GM19043 (cell line): Measurements from ENCODE around the gene CD3G.

Experiments
- ATAC-seq: cut with Tn5 transposase; IDR thresholded peaks from one replicate; pipeline ENCODE4 v1.9.1; 2021; ENCODE audit warnings: low read depth; ENCODE audit not compliant: unreplicated experiment

Gene CD3G

GRCh38 chr11:118321386-118322082, 22.6 kb upstream of the CD3G start:
- no peak for ATAC-seq

GRCh38 chr11:118322721-118323120, 21.4 kb upstream of the CD3G start:
- ATAC-seq, result no peak

DNA sequence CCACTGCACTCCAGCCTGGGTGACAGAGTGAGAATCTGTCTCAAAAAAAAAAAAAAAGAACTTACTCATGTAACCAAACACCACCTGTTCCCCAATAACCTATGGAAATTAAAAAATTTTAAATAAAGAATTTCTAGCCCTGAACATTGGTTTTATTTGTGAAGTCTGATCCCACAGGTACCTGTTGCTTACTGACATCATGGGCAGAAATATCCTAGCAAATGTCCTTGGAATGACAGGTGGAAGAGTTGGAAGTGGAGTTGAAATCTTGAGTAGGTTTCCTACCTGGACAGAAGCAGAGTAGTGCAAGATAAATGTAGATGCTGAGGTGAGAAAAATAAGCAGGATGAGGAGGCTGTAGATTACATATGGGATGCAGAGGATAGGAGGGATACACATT, 18.9 kb upstream of the CD3G start:
- ATAC-seq, result no peak

- no peak for ATAC-seq
These were observed 15.4 kb upstream of the CD3G start for GRCh38 chr11:118328745-118329144.

- no peak for ATAC-seq
These were observed 9.4 kb upstream of the CD3G start for GRCh38 chr11:118334745-118335144.

DNA sequence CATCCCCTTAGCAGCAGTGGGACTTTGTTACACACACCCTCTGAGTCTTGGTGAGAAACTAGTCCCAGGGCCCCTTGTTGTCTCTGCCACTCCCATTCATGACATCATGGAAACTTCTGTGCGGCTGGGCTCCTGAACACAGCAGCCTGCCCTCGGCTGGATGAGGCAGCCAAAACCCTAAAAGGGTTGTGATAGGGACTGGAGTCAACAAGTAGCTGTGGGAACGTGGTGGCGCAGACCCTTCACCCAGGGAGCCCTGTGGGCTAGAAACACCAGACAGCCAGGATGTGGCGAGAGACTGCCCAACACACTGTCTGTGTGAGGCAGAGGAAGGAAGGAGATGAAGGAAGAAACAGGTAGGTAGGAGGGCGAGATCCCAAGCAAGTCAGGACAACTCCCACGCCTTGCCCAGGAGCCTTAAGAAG, 5.5 kb upstream of the CD3G start:
- no peak for ATAC-seq

GRCh38 chr11:118339281-118339961, 4.7 kb upstream of the CD3G start:
- no peak for ATAC-seq

DNA sequence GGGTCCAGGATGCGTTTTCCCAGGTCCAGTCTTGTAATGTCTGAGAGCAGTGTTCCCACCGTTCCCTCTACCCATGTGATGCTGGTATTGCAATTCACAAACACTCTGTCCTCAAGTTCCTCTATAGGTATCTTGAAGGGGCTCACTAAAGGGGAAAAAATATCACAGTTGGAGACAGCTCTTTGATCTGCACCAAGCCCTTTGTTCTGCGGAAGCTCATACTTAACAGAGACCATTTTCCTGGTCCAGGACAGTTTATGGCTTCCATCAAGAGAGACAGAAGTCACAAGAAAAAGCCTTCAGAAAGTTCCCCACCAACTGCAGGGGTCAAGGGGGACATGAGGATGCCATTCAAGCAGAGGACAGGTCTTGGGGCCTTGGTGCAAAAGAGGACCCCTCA, 3.7 kb upstream of the CD3G start:
- no peak for ATAC-seq

DNA sequence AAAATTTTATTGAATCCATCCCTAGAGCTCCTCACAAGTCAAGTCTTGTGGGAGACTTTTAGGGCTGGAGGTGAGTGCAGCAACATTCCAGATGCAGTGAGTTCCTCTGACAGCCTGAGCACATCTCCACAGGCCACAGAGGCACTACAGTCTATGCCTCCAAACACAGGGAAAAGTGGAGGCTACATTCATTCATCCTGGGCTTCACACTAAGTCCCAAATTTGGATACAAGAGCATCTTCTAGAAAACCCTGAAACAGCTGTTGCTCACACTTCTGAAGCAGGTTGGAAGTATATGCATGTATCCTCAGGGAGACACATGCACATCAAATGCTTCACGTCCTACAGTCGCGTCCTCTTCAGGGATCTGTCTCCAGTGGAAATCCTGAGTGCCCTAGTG, 2.9 kb upstream of the CD3G start:
- ATAC-seq, result no peak

- ATAC-seq, result no peak
These were observed 2.2 kb upstream of the CD3G start for GRCh38 chr11:118341815-118342489.

DNA sequence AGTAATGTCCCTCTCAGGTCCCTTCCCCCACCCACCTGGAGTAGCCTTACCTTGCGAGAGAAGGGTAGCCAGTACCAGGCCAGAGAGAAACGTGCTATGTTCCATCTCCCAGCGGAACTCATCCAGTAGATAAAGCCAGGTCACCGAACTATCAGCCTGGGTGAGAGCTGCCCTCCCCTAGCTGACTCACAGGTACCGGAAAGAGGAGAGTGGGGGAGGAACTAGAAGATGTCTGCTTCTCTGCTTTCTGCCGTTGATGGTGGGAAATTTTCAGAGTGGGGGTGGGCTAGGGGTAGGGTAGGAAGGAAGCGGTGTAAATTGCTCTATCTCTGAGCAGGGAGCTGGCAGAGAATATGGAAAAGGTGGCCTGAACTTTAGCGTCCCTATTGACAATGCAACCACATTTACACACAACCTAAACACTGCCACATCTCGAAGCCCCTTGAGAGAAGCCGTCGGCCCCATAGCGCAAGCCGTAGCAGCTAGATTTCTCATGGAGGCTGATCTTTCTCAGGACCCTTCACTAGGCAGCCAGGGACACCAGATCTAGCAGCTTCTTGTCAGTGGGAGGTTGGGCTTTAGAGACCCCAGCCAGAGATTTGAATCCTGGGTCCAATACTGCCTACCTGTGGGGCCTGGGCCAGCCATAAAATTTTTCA, 1.5 kb upstream of the CD3G start, which contains the start of gene CD3D:
TSS of gene CD3D (minus strand) at position 203 of the 659 bp plus-strand sequence. CDS start at position 105, 98 bp downstream.
- ATAC-seq, result no peak

DNA sequence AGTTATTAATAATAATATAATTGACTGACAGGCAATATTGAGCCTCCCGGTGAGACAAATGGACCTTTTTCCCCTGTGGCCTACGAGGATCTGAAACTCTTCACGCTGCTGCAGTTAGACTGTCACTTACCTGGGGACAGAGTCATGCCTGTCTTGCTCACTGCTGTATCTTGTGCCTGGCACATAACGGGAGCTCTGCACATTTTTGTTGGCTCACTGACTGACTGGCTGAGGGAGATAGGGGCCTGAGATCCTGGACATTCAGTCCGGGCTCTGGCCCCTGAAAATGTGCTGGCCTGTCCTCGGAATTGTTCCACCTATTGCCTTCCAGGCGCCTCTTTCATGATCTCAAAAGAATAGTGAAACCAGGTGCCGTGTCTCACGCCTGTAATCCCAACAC, 896 bp upstream of the CD3G start:
- no peak for ATAC-seq

- ATAC-seq, result no peak
These were observed 5.3 kb downstream of the CD3G start for GRCh38 chr11:118349475-118349874.

- no peak for ATAC-seq
These were observed 9.1 kb downstream of the CD3G start for GRCh38 chr11:118353084-118353710.

- ATAC-seq, result no peak
These were observed 13.9 kb downstream of the CD3G start for GRCh38 chr11:118358071-118358470.

DNA sequence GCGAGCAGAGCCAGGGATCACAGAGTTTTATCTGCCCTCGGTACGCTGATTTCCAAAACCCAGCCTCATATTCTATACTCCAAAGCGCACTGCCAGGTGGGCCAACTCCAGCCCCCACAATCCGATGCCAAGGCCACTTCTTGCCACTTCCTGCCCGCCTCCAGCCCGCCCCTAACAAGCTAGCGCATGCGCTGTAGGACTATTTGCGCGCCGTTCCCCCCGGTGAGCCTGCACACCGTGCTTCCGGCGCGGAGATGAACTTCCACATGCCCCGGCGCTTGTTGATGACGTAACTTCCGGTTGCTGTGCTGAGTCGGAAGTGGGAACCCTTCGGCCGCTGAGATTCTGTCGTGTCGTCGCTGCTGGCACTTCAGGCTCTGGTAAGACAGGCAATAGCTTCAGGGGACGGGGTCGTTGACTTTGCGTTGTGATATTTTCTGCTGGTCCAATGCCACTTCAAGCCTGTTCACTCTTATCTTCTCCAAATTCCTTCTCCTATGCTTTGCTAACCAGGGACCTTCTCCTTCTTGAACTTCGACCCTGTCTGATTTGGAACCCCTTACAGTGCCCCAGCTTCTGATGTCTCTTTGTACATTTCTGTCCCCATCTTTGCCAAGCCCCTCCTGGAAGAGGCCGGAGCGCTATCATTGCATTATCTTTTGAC, 15.3 kb downstream of the CD3G start, which contains the start of gene UBE4A:
TSS of gene UBE4A (plus strand) at position 306 of the 664 bp plus-strand sequence. CDS start 5,481 bp downstream, outside the sequence.
- peak; percentile 88 for ATAC-seq

GRCh38 chr11:118364956-118365615, 20.9 kb downstream of the CD3G start:
- ATAC-seq, result no peak

DNA sequence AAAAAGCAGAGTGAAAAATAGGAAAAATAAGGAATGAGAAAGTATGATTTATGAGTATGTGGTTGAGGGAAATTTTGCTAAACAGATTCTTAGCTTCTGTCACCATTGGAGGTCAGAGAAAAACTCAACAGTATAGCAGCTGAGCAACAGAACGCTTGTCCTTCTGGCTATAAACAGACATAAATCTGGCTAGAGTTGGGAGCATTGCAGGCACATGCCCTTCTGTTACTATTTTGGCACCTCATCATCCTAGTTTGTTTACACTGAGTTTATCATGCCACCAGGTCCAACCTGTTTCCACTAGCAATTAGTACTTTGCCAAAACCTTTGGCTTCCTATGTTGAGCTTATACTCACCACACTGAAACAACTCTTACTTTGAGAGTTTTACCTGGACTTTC, 22.1 kb downstream of the CD3G start:
- ATAC-seq, result no peak

DNA sequence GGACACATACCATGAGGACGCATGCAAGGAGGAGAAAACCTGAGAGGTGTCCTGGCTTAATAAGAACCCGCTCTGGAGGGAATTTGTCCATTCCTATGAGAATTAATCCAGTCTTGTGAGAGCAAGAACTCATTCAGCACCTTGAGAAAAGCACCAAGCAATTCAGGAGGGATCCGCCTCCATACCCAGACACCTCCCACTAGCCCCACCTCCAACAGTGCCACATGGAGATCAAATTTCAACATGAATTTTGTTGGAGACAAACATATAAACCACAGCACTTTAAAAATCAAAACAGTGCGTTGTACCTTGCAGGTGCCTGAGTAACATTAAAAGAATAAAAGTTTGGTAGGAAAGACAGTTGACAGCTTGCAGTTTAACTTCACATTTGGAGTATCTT, 26.6 kb downstream of the CD3G start:
- no peak for ATAC-seq
